ENCODE data around the gene LLPH. TPM values are rescaled to one million over a fixed set of nuclear protein-coding genes. Genes with fewer than 3 reads are reported as not detected.
A peak's percentile ranks its signal among the peaks of the same experiment; 100 is the strongest.

LLPH gene
- total and polyA plus RNA-seq, 2 donors, result 9.7 to 25.7 TPM

DNA sequence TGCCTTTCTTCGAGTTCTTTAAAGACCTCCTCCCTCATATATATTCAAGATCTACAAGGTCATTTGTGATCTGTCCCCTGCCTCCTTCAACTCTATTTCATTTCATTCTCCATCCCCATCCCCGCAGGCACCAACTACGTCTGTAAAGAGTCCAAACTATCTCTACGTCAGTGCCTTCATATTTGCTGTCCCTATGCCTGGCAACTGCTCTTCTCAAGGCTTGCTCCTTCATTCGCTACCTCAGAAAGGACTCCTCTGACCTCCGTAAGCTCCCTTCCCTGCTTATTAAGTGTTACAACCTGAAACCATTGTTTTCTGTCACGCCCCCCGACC, 650 bp downstream of the LLPH start:
- WGBS, result 4% methylated on average over 8 of the region's 8 CpGs
- Histone ChIP-seq H3K4me3 (ENCODE audit: low read depth, low read length) (peak overlapping the region; percentile 71), H3K4me1 (ENCODE audit: insufficient read depth) (no peaks in the 10 kb centered on the region), H3K27ac (ENCODE audit: low read depth) (no peak overlapping the region), H3K36me3 (ENCODE audit: insufficient read depth) (no peaks in the 10 kb centered on the region)
- no peak for DNase-seq (ENCODE audit: extremely low spot score)

DNA sequence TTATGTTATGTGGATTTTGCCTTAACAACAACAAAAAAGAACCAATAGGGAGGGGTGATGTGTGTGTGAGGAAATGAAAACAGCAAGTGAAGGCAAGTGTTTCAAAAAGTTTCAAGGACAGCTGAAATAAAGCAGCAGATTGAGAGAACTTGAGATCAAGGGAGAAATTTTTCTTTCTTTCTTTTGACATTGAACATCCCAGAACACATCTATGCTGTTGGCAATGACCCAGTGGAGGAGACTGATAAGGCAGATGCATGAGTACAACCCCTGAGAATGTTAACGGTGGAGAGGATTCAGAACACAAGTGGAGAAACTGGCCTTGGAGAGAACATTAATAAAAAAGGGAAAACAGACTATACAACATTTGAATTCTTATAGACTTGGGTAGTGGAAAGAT, 2.9 kb downstream of the LLPH start:
- H3K27ac ChIP-seq (ENCODE audit: low read depth), result no peak overlapping the region
- no peaks in the 10 kb centered on the region for H3K4me1 ChIP-seq (ENCODE audit: insufficient read depth)
- H3K36me3 ChIP-seq (ENCODE audit: insufficient read depth), result no peaks in the 10 kb centered on the region
- DNase-seq (ENCODE audit: extremely low spot score), result no peak
- 36% methylated on average over 1 of the region's 1 CpG for WGBS
- no peak overlapping the region for H3K4me3 ChIP-seq (ENCODE audit: low read depth, low read length)

DNA sequence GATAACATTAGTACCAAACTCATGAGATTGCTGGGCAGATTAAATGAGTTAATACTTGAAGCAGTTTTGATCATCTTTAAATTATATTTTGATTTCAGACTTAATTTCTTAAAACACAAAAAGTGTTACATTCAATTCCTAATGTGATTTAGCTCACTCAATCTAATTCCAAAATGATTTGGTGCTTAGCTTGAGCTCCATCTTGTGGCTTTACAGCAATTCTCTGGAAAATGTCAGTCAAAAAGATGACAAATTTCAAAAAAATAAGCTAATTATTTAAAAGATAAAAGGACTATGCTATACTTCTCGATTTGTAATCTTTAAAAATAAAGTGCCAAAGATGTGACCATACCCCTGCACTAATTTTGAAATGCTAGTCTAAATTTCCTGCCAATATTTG, 10.1 kb downstream of the LLPH start:
- WGBS, result 75% methylated on average over 1 of the region's 1 CpG
- Histone ChIP-seq H3K27ac (ENCODE audit: low read depth) (no peak overlapping the region), H3K36me3 (ENCODE audit: insufficient read depth) (no peaks in the 10 kb centered on the region), H3K4me3 (ENCODE audit: low read depth, low read length) (no peak overlapping the region), H3K4me1 (ENCODE audit: insufficient read depth) (no peaks in the 10 kb centered on the region)
- DNase-seq (ENCODE audit: extremely low spot score), result no peak

DNA sequence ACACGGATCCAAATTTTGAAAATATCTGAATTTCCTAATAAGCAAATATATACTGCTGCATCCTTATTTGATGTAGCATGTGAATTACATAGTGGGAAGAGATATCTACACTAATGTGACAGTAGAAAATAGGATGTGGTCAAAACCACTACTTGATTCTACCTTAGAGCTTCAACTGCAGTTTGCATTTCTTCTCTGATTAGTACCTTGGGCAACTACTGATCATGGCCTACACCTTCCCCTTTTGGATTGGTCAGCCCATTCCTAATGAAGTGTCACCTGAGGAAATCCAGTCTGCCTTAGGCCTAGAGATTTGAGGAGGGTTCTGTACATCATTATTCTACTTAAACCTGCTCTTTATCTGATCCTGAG, 10.7 kb downstream of the LLPH start:
- H3K4me1 ChIP-seq (ENCODE audit: insufficient read depth), result no peaks in the 10 kb centered on the region
- H3K27ac ChIP-seq (ENCODE audit: low read depth), result no peak overlapping the region
- WGBS, result 88% methylated on average over 1 of the region's 1 CpG
- H3K4me3 ChIP-seq (ENCODE audit: low read depth, low read length), result no peak overlapping the region
- DNase-seq (ENCODE audit: extremely low spot score), result no peak
- H3K36me3 ChIP-seq (ENCODE audit: insufficient read depth), result no peaks in the 10 kb centered on the region

DNA sequence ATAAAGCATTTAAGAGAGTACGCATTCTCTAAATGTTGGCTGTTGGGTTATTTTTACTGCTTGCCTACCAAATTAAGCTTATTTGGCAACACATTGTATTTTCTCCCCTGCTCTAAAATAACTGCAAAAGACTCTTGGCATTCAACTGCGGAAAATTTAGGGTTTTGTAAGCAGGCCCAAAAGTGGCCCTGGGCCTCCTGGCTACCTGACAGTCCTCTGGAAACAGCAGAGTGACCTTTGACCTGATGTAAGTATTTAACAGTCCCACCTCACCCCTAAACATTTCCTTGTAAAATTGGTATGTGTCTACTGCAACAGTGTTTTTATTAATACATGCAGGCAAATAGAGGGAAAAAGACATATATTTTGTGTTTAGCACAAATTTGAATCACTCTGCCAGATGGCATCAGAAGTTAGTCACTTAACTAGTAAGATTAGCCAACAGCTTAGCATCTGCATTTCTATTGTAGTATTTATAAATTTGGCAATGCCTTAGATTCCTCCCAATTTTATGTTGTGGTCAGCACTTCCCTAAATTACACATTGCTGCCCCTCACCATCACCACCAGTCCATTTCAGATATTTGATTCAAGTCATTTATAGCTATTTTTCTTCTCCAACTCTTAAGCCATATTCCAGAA, 11.2 kb downstream of the LLPH start:
- no peak overlapping the region for H3K27ac ChIP-seq (ENCODE audit: low read depth)
- H3K4me3 ChIP-seq (ENCODE audit: low read depth, low read length), result no peak overlapping the region
- no peak for DNase-seq (ENCODE audit: extremely low spot score)
- H3K36me3 ChIP-seq (ENCODE audit: insufficient read depth), result no peaks in the 10 kb centered on the region
- H3K4me1 ChIP-seq (ENCODE audit: insufficient read depth), result no peaks in the 10 kb centered on the region
- 86% methylated on average over 2 of the region's 2 CpGs for WGBS

DNA sequence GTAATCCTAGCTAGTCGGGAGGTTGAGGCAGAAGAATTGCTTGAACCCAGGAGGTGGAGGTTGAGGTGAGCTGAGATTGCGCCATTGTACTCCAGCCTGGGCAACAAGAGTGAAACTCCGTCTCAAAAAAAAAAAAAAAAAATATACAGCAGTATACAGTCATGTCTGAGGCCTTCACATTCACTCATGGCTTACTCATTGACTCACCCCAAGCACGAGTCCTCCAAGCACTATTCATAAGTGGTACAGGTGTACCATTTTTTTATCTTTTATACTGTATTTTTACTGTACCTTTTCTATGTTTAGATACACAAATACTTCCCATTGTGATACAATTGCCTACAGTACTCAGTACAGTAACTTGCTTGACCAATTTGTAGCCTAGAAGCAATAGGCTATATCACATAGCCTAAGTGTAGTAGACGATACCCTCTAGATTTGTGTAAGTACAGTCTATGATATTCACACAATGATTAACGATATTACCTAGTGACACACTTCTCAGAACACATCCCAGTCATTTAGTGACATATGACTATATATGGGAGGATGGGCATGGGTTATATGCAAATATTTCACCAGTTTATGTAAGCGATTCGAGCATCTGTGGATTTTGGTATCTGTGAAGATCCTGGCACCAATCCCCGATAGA, 12.2 kb downstream of the LLPH start:
- Histone ChIP-seq H3K4me3 (ENCODE audit: low read depth, low read length) (no peak overlapping the region), H3K36me3 (ENCODE audit: insufficient read depth) (no peaks in the 10 kb centered on the region), H3K4me1 (ENCODE audit: insufficient read depth) (no peaks in the 10 kb centered on the region), H3K27ac (ENCODE audit: low read depth) (no peak overlapping the region)
- 94% methylated on average over 9 of the region's 9 CpGs for WGBS
- DNase-seq (ENCODE audit: extremely low spot score), result no peak

DNA sequence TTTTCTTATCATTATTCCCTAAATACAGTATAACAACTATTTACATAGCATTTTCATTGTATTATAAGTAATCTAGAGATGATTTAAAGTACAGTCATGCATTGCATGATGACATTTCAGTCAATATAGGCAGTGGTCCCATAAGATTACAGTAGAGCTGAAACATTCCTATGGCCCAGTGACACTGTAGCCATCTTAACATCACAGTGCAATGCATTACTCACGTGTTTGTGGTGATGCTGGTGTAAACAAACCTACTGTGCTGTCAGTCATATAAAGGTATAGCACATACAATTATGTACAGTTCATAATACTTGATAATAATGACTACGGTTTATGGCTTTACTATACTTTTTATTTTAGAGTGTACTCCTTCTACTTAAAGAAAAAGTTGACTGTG, 13.3 kb downstream of the LLPH start:
- DNase-seq (ENCODE audit: extremely low spot score), result no peak
- H3K36me3 ChIP-seq (ENCODE audit: insufficient read depth), result no peaks in the 10 kb centered on the region
- H3K27ac ChIP-seq (ENCODE audit: low read depth), result no peak overlapping the region
- 81% methylated on average over 2 of the region's 2 CpGs for WGBS
- H3K4me1 ChIP-seq (ENCODE audit: insufficient read depth), result no peaks in the 10 kb centered on the region
- no peak overlapping the region for H3K4me3 ChIP-seq (ENCODE audit: low read depth, low read length)

DNA sequence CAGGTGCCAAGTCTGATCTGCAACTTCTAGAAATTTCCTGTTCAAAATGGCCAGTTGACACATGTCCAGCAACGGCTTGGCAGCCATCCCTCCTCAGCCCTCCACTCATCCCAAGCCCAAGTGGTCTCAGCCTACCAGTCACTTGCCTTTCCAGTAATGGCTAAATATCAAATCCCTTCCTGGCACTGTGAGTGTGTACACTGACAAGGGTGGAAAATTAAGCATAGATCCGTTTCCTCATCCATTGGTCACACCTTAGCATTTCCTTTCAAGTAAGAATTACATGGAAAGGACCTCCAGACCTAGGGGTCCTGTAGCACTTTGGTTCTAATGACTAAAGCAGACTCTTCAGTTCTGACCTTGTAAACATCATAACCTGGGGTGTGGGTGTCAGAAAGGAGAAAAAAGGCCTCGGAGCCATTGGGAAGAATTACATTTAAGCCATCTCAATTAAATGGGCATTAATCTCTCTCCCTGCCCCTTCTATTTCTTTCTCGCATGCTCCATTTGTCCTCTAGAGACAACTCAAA, 15.4 kb downstream of the LLPH start:
- no peaks in the 10 kb centered on the region for H3K36me3 ChIP-seq (ENCODE audit: insufficient read depth)
- WGBS, result 52% methylated on average over 4 of the region's 4 CpGs
- no peak overlapping the region for H3K4me3 ChIP-seq (ENCODE audit: low read depth, low read length)
- no peak overlapping the region for H3K27ac ChIP-seq (ENCODE audit: low read depth)
- DNase-seq (ENCODE audit: extremely low spot score), result no peak
- no peaks in the 10 kb centered on the region for H3K4me1 ChIP-seq (ENCODE audit: insufficient read depth)

DNA sequence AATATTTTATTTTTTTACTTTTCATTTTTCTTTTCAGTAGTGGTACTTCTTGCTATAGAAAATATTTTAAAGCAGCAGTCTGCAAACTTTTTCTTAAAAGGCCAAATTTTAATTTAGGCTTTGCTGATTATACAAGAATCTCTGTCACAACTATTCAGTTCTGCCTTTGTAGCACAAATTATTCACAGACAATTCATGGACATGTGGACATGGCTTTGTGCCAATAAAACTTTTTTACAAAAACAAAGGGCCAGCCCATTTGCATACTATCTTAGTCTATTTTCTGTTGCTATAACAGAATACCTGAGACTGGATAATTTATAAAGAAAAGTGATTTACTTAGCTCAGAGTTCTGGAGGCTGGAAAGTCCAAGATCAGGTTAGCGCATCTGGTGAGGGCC, 17.1 kb downstream of the LLPH start:
- H3K4me1 ChIP-seq (ENCODE audit: insufficient read depth), result no peaks in the 10 kb centered on the region
- 95% methylated on average over 1 of the region's 1 CpG for WGBS
- H3K4me3 ChIP-seq (ENCODE audit: low read depth, low read length), result no peak overlapping the region
- no peak overlapping the region for H3K27ac ChIP-seq (ENCODE audit: low read depth)
- DNase-seq (ENCODE audit: extremely low spot score), result no peak
- no peaks in the 10 kb centered on the region for H3K36me3 ChIP-seq (ENCODE audit: insufficient read depth)

DNA sequence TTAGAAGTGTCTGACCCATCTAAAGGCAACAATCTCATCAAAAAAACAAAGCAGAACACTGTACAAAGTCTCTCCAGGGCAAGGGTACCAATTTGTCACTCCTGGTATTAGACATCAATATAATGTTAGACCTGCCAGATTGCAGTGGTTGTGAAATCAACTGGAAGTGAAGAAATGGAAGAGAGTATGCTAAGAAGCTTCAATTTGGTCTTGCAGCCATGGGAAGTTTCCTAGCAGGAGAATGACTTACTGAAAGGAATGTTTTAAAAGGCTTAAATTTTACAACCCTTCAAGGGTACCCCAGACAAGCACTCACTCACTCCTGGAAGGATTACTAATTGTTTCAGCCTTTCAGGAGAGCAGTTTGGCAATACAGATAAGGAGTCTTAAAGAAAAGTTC, 18.9 kb downstream of the LLPH start:
- no peak for DNase-seq (ENCODE audit: extremely low spot score)
- Histone ChIP-seq H3K4me3 (ENCODE audit: low read depth, low read length) (no peak overlapping the region), H3K27ac (ENCODE audit: low read depth) (no peak overlapping the region), H3K36me3 (ENCODE audit: insufficient read depth) (no peaks in the 10 kb centered on the region), H3K4me1 (ENCODE audit: insufficient read depth) (no peaks in the 10 kb centered on the region)

DNA sequence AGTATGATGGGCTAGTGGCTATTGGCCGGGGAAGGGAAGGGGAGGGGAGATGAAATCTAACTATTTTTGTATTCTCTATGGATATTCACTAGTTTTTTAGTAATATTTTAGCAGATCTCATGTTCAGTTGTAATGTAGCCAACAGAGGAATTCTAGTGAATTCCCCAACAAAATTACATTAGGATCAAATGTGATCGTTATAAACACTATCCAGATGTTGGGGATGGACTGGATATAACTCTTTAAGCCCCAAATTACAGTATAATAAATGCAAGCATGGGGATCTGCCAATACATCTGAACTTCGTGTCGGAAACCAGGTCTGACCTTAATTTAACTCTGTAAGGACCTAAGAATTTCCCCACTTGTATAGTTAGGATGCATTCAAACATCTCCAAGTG, 21.5 kb downstream of the LLPH start:
- H3K27ac ChIP-seq (ENCODE audit: low read depth), result no peak overlapping the region
- WGBS, result 49% methylated on average over 4 of the region's 4 CpGs
- no peaks in the 10 kb centered on the region for H3K36me3 ChIP-seq (ENCODE audit: insufficient read depth)
- H3K4me1 ChIP-seq (ENCODE audit: insufficient read depth), result no peaks in the 10 kb centered on the region
- H3K4me3 ChIP-seq (ENCODE audit: low read depth, low read length), result no peak overlapping the region
- no peak for DNase-seq (ENCODE audit: extremely low spot score)

DNA sequence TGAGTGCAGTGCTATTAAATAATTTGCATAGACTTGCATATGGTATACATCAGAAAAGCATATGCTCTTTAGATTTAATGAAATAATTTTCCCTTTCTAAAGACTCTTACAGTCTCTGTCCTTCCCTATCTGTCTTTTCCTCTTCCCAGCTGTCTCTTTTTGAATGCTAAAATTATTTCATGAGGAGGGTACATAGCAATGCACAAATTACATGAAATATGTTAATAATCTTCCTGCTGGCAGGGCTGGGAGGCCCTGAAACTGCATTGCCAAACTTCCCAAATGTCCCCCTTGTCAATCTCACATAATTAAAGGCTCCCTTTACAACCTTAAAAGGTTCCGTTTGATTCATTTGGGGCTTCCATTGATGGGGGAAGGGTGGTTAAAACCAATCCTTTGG, 22.2 kb downstream of the LLPH start:
- Histone ChIP-seq H3K27ac (ENCODE audit: low read depth) (no peak overlapping the region), H3K36me3 (ENCODE audit: insufficient read depth) (no peaks in the 10 kb centered on the region), H3K4me1 (ENCODE audit: insufficient read depth) (no peaks in the 10 kb centered on the region), H3K4me3 (ENCODE audit: low read depth, low read length) (no peak overlapping the region)
- 64% methylated on average over 1 of the region's 1 CpG for WGBS
- DNase-seq (ENCODE audit: extremely low spot score), result no peak

DNA sequence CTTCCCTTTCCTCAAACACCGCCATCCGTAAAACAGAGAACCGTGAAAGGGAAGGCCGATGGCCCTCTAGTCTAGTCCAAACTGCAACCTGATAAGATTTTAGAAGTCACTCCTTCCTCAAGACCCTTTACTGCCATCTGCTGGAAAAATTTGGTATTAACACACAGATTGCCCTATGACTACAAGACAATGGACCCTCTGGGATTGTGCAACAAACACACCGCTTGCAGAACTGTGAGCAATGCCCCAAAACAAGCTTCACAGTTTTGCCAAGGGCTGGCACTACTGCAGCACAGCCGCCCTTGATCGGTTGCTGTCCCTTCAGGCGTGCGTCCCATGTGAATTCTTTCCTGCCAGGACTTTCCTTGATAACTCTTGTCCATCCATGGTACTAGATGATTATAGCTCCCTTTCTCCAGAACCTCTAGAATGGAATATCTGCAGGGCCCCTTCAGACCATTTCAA, 23.1 kb downstream of the LLPH start:
- DNase-seq (ENCODE audit: extremely low spot score), result peak; percentile 74
- 38% methylated on average over 9 of the region's 9 CpGs for WGBS
- H3K4me1 ChIP-seq (ENCODE audit: insufficient read depth), result no peaks in the 10 kb centered on the region
- H3K36me3 ChIP-seq (ENCODE audit: insufficient read depth), result no peaks in the 10 kb centered on the region
- H3K4me3 ChIP-seq (ENCODE audit: low read depth, low read length), result no peak overlapping the region
- H3K27ac ChIP-seq (ENCODE audit: low read depth), result no peak overlapping the region

DNA sequence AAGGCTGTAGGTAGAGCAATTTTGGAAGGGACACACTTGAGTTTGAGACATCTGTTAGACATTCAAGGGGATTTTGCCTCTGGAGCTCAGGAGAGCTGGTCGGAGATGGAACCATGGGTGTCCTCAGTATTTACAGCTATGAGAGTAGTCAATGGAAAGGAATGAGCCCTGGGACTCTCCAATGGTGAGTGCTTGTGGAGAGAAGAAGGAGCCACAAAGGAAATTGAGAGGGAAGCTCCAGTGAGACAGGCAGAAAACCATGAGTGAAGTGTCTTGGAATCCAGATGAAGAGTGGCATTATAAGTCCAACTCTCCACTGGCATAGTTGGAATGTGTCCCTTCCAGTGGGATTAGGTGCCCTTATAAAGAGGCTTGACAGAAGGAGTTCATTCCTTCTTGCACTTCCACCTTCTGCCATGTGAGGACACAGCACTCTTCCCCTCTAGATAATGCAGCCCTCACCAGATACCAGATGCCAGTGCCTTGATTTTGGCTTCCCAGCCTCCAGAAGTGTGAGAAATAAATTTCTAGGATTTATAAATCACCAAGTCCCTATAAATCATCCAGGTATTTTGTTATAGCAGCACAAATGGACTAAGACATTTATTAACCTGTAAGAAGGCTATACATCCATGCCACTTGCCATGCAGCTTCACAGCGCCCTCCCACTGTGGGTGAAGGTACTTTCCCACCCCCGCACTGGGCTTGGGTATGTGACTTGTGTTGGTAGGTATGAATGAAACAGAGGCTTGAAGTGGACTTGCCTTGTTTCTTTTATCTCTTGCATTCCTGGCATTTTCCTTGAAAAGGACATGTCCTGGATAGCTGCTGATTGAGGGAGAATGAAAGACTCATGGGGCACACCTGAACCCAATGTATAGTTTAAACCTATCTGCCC, 27.3 kb downstream of the LLPH start:
- Histone ChIP-seq H3K36me3 (ENCODE audit: insufficient read depth) (no peaks in the 10 kb centered on the region), H3K27ac (ENCODE audit: low read depth) (no peak overlapping the region), H3K4me1 (ENCODE audit: insufficient read depth) (no peaks in the 10 kb centered on the region), H3K4me3 (ENCODE audit: low read depth, low read length) (no peak overlapping the region)
- no peak for DNase-seq (ENCODE audit: extremely low spot score)
- 90% methylated on average over 3 of the region's 3 CpGs for WGBS

Data from urinary bladder (tissue), 4 donors.